ENCODE results near the gene HIPK4.

DNA sequence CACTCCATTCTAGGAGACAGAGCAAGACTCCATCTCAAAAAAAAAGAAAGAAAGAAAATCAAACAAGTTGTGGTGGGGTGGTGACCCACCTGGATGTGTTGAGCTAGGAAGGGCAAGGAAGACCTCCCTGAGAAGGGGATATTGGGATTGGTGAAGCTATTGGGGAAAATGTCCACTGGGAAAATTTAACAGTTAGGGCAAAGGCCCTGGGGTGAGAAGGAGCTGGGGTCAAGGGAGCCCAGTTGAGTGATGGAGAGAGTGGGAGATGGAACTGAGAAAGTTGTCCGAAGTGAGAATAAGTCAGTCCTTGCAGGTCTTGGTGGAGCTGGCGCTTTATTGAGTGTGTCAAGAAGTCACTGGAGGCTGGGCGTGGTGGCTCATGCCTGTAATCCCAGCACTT, 48.3 kb upstream of the HIPK4 start:
- TF ChIP-seq, protein P1, sequence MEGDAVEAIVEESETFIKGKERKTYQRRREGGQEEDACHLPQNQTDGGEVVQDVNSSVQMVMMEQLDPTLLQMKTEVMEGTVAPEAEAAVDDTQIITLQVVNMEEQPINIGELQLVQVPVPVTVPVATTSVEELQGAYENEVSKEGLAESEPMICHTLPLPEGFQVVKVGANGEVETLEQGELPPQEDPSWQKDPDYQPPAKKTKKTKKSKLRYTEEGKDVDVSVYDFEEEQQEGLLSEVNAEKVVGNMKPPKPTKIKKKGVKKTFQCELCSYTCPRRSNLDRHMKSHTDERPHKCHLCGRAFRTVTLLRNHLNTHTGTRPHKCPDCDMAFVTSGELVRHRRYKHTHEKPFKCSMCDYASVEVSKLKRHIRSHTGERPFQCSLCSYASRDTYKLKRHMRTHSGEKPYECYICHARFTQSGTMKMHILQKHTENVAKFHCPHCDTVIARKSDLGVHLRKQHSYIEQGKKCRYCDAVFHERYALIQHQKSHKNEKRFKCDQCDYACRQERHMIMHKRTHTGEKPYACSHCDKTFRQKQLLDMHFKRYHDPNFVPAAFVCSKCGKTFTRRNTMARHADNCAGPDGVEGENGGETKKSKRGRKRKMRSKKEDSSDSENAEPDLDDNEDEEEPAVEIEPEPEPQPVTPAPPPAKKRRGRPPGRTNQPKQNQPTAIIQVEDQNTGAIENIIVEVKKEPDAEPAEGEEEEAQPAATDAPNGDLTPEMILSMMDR (conservative IDR thresholded peaks at IDR 0.05; ENCODE audit: low read depth, low read length): no peak
- TF ChIP-seq RFX5 (IDR thresholded peaks at IDR 0.05; ENCODE audit: low read depth, low read length): no peak
- no peak for TF ChIP-seq POLR2A (IDR thresholded peaks at IDR 0.05; ENCODE audit: low read depth, low read length)
- TF ChIP-seq FOS (IDR thresholded peaks at IDR 0.05; ENCODE audit: low read depth, low read length): no peak

Measured in IMR-90 (cell line).